Epidermal melanocyte (primary cell): ENCODE data around the gene DGCR2.

Experiments
- DNase-seq: peaks from one replicate; pipeline ENCODE4 v3.0.0; 2011; ENCODE audit warnings: low spot score; ENCODE audit not compliant: insufficient read length

Gene DGCR2

DNA sequence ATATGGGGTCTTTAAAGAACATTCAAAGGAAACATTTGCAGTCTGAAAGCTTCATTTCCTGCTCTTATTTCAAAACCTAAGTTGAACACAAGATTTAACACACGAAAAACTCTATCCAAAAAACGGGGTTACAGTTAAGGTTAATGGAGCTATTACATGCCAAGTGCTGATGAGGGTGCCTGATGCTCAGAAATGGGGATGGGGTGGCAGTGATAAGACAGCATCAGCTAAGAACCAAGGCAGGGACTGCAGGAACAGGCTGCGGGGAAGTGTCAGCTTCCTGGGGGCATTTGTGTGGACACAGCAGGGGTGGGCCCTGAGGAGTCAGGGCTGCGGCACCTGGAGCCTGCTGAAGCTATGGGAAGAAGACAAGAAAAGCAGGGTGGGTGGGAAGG lies 12.2 kb downstream of the DGCR2 start:
- no peak for DNase-seq

DNA sequence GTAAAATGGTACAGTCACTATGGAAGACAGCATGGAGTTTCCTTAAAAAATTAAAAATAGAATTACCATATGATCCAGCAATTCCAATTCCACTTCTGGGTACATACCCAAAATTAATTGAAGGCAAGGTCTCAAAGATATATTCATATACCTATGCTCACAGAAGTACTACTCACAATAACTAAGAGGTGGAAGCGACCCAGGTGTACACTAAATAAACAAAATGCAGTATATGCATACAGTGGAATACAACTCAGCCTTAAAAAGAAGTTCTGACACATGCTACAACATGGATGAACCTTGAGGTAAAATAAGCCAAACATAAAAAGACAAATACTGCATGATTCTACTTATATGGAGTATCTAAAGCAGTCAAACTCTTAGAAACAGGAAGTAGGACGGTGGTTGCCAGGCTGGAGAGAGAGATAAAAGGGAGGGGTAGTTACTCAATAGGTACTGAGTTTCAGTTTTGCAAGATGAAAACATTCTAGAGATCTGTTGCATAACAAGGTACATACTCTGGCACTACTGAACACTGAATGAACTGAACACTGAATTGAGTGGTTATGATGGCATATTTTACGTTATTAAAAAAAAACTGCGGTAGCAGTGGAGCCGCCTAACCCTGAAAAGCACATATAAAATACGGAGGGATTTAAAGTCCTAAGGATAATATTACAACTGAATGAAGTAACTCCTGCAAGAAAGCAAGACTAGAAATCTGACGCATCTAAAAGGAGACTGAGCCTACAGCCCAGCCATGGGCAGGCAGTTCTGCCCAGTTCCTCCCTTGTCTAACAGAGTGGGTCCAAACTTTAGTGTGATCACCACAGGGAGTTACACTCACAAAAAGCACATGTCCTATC lies 12.8 kb downstream of the DGCR2 start:
- DNase-seq, result no peak

DNA sequence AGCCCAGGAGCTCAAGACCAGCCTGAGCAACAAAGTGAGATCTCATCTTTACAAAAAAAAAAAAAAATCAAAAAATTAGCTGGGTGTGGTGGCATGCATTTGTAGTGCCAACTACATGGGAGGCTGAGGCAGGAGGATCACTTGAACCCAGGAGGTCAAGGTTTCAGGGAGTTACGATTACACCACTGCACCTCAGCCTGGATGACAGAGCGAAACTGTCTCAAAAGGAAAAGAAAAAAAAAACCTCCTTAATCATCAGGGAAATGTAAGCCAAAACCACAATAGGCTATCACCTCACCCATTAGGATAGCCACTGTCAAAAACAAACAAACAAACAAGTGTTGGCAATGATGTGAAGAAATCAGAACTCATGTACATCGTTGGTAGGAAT lies 13.4 kb downstream of the DGCR2 start:
- no peak for DNase-seq

GRCh38 chr22:19107730-19108074 lies 14.5 kb downstream of the DGCR2 start:
- no peak for DNase-seq

DNA sequence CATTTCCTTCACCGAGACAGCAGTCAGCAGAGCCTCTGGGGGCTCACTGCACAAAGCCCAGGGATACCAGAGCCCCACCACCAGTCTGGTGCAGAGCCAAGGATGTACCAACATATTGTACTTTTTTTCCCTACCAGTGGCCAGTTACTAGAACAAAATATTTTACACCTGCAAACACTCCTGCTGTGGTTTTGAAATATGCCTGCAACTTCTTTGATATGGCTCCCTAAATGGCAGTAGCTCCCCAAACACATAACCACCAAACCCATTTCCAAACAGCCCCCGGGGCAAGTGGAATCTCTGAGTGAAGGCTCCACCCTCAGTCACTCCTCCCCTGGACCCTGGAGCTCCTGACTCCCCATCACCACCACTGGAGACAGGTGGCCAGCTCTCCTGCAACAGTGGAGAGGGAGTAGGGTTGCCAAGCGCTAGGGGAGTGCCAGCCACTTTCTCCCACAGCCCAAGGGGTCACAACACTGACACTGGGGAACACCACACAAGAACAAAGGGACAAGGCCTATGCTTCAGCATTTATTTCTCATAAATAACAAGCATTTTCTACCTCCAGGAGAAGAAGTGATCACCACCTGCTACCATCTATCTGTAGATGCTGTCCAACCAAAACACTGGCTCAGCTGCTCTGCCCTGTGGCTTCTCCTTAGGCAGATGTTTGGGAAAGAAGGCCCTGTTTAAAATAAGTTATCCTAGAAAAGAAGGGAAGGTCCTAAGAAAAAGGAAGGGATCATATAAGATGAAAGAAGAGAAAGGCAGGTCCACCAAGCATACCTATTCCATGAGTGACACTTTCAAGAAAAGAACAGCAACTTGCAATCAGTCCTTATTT lies 15.1 kb downstream of the DGCR2 start:
- no peak for DNase-seq

DNA sequence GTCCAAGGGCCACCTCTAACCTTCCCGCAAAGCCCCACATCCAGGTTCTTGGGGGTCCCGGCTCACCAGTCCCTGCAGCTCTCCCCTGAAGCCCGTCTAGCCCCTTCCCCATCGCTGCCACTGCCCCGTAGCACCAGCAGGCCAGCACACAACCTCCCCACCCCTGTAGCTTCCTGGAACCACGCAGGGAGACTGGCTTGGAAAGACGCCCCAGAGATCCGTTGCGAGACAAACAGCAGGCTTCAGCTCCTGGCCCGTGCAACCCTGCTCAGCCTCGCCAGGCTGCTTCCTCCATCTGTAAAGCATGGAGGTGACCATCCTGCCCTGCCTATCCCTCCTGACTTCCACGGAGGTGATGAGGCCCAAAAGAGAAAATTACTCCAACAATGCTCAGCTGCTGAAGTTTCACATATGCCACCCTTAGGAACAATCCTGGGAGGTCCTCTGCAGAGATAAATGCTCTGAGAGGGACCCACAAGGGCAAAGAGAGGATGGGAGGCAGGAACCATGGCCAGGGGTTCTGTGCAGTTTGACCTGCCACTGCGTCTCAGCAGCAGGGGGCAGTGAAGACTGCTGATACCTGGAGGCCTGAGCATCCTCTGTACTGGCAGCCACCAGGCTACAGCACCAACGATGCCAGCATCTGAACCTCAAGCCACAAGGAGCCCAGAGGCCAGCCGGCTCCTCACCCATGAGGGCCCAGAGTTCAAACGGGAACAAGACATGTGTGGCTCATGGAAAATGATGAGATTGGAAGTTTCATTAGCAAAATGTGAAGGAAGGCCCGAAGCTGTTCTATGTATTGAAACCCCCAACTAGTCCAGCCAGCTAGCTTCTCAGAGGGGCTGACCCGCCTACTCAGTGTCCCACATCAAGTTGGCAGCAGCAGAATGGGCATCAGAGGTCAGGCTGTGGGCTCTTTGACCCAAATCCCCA lies 16.1 kb downstream of the DGCR2 start:
- DNase-seq, result no peak

GRCh38 chr22:19105456-19105855 lies 16.8 kb downstream of the DGCR2 start:
- DNase-seq, result no peak

- DNase-seq, result no peak
These were observed 18.1 kb downstream of the DGCR2 start for GRCh38 chr22:19103880-19104821.

- DNase-seq, result no peak
These were observed 24.1 kb downstream of the DGCR2 start for GRCh38 chr22:19098157-19098556.

- DNase-seq, result no peak
These were observed 24.7 kb downstream of the DGCR2 start for GRCh38 chr22:19097518-19097917.

GRCh38 chr22:19096555-19096954 lies 25.7 kb downstream of the DGCR2 start:
- DNase-seq, result no peak

DNA sequence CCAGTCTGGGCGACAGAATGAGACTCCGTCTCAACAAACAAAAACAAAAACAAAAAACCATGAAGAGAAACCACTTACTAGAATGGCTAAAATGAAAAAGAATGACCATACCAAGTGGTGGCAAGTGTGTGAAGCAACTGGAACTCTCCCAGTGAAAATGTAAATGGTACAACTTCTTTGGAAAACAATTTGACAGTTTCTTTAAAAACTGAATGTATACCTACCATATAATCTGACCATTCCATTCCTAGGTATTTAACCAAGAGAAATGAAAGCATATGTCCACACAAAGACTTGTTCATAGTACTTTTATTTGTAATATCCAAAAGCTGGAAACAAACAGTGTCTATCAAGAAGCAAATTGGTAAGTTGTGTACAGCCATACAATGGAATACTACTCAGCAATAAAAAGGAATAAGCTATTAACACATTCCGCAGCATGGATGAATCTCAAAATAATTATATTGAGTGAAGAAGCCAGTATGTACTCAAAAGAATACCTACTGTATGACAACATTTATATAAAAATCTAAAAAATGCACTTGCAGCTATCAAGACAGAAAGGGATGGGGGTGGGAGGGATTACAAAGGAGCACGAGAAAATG lies 27.7 kb downstream of the DGCR2 start:
- no peak for DNase-seq

DNA sequence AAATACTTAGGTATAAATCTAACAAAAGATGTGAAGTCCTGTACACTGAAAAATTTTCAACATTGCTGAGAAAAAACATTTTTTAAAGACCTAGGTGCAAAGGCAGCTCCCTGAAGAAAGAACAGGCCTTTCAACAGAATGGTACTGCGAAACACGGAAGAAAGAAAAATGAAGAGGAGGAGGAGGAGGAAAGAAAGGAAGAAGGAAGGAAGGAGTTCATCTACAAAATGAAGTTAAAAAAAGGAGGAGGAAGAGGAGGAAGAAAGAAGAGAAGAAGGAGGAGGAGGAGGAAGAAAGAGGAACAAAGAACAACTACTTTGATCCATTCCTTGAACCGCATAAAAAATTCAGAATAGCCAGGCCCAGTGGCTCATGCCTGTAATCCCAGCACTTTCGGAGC lies 29.5 kb downstream of the DGCR2 start:
- no peak for DNase-seq

- no peak for DNase-seq
These were observed 31.6 kb downstream of the DGCR2 start for GRCh38 chr22:19090586-19091127.

DNA sequence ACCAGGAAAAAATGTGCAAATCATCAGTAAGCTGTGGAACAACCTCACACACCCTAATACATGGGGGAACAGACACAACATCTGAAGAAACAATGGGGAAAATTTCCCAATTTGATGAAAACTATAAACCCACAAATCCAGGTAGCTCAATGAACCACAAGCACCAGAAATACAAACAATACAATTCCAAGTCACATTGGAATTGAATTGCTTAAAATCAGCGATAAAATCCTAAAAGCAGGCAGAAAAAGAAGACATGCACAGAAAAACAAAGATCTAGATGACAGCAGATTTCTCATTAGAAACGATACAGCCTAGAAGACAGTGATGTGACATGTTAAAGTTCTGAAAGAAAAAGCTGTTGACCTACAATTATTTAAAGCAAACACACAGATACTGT lies 32.0 kb downstream of the DGCR2 start:
- no peak for DNase-seq

DNA sequence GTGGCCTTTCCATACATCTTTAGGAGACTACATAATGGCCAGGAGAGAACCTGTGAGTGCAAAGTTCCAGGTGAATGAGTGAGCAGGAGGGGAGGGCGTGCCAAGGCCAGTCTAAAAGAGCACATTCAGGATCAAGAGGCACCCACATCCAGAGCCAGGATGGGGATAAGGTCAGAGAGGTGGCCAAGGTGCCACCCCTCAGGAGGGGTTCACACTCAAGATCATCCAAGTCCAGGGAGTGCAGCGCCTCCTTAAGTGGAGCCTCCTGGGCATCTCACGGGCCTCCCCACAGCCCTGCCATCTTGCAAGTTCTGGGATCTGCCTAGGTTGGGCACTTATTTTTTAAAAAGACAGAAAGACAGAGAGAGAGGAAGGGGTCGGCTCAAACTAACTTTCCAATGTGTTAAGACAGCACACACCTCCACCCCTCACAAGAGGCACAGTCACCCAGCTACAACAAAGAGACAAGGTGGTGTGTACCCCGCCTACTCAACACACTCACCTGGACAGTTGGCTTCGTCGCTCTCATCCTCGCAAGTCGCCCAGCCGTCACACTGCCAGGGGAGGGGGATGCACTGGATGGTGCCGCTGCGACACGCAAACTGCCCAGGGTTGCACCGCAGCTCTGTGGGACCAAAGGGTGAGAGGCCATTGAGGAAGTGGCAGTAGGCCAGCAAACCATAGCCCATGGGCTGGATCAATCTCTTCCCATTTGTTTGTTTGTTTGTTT lies 33.2 kb downstream of the DGCR2 start:
- no peak for DNase-seq

DNA sequence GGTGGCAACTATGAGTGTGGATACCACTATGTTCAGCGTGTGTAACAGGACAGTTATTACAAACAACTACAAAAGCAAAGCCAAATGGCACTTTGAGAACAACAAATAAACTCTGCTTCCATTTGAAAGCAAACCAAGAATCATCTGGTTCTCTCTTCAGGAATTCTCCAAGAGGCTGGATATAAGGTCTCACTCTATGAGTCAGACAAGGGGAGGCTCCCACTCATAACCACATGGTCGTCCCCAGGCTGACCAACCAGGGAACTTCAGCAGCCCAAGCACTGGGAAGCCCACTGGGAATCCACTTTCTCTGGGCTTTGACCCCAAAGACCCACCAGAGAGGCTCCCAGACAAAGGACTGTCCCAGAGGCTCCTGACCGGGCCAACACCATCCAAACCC lies 35.3 kb downstream of the DGCR2 start:
- no peak for DNase-seq

DNA sequence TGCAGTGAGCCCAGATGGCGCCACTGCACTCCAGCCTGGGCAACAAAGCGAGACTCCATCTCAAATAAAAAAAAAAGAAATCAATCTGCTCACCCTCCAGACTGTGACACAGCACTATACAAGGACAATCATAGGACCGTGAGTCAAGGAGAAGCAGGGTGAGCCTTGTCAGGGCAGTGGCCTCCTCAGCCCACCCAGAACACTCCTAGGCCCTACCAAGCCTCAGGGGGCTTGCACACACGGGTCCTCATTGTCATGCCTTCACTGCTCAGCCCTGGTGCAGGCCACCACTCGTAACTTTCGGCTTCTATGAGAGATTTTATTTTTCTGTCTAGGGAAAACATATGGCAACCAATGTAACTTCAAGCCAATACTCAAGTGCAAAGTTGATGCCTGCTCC lies 35.8 kb downstream of the DGCR2 start:
- DNase-seq, result no peak

- DNase-seq, result peak; percentile 60
These were observed 36.9 kb downstream of the DGCR2 start for GRCh38 chr22:19085233-19085718.
